ENCODE results near the gene CMIP.

CMIP gene

GRCh38 chr16:81478876-81479511, 34.4 kb downstream of the CMIP start:
- no peak for DNase-seq (ENCODE audit: low read depth, low spot score)

GRCh38 chr16:81480606-81481206, 36.1 kb downstream of the CMIP start:
- no peak for DNase-seq (ENCODE audit: low read depth, low spot score)

DNA sequence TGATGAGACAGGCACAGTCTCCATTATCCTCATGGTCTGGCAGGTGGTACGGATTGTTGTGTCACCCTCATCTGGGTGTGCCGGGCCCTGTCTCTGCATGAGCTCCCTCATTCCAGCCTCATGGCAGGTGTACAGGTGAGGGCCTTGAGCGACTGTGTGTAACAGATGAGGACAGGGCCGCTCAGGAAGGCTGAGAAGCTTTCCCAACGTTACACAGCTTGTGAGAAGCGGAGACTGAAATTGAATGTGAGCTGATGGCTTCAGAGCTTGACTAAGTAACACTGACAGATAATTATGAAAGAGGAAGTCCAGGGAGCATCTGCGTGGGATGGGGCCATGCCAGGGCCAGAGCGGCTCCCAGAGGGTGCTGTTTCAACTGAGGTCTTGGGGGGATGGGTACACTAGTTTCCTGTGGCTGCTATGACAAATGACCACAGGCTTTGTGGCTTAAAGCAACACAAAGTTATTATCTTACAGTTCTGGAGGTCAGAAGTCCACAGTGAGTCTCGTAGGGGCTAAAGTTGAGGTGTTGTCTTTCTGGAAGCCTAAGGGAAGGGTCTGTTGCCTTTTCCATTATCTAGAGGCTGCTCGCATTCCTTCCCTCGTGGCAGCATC, 36.7 kb downstream of the CMIP start:
- DNase-seq (ENCODE audit: low read depth, low spot score) = no peak

- no peak for DNase-seq (ENCODE audit: low read depth, low spot score)
Observed at GRCh38 chr16:81482329-81483063, 37.9 kb downstream of the CMIP start.

- no peak for DNase-seq (ENCODE audit: low read depth, low spot score)
Observed at GRCh38 chr16:81483064-81483969, 38.7 kb downstream of the CMIP start.

DNA sequence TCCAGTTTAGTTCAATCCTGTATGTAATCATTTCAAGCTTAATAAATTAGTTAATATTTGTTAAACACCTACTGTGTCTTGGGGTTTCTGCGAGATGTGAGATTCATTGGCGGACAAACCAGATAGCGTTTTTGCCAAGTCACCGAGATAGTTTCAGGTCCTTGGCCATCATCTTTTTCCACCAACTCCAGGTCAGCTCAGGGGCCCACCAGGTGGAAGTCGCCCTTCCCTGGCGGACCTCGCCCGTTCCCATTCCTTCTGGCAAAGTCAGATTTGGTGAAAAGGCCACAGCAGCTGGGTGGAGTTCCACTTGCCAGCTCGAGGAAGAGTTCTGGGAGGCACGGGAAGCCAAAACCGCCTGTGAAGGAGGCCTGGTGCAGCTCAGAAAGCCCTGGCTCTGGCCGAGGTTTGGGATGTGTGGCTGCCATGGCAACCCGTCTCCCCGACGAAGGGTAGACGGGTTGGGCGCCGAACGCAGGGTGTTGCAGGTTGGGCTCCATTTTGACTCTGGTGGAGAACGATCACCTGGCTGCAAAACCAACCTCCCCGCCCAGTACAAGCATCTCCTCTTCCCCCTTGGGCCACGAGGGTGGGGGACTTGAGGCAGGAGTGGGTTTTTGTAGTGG, 39.5 kb downstream of the CMIP start:
- DNase-seq (ENCODE audit: low read depth, low spot score) = no peak

- DNase-seq (ENCODE audit: low read depth, low spot score) = no peak
Observed at GRCh38 chr16:81484908-81485624, 40.5 kb downstream of the CMIP start.

DNA sequence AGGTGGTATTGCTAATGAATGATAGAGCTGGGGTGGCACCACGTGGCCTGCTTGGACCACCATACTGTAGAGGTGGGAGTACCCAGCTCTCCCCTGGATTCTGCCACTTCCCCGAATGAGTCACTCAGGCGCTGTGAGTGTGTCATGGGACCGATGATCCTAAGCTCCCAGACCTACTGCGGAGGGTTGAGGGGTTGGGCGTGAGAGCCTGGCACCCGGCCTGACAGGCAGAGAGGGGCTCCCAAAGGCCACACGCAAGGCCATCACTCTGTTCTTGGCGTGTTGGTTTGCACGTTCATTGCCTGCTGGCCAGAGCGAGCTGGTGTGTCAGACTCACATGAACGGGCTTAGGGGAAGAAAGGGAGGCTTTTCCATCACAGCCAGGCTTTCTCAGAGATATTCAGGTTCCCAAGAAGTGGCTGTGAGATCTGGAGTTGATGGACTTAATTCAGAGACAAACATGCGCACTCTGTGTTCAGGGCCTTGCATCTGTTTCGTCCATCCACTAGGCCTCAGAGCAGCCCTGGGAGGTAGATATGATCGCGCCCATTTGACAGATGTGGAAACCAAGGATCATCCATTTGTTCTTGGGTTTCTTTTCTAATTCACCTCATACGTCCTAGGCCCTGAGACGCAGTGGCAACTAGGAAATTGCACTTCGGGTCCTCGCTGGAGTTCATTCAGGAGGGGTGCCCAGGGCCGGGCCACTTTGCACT, 41.4 kb downstream of the CMIP start:
- no peak for DNase-seq (ENCODE audit: low read depth, low spot score)

DNA sequence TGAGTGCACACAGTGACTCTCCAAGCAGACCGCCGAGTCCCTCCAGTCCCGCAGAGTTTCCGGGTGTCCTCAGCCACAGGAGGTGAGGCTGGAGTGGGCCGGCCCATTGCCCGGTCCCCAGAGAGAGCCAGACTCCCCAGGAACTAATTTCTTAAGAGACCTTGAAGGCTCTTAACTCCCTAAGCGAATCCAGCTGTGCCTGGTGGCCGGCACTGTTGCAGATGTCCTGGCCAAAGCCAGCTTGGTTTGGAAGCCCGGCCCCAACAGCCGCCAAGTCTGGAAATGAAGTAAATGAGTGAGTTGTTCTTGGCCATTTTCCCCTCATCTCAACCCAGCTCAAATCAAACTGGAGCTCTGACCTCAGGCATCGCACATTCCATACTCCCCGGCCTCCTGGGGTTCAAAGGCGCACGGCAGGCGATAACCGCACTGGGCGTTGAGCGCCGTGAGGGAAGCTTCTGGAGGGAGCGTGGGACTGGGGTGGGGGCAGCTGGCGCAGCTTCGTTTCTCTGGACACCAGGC, 42.0 kb downstream of the CMIP start:
- no peak for DNase-seq (ENCODE audit: low read depth, low spot score)

DNA sequence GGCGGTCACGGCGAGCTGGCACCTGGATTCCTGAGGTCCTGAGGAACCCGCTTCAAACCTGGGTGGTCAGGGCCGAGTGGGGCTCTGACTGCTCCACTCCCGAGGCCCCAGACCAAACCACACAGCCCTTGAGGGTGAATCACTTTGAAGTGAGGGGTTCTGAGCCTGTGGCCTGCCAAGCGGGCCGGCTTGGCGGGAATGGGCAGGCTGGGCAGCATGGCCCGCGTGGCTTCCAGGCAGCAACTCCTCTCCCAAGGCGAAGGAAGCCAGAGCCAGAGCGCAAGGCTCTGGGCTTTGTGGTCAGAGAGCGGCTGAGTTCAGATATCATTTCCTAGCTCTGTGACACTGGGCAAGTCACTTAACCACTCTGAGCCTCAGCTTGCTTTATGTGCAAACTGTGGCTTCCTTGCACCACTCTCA, 42.7 kb downstream of the CMIP start:
- DNase-seq (ENCODE audit: low read depth, low spot score) = no peak

- no peak for DNase-seq (ENCODE audit: low read depth, low spot score)
Observed at GRCh38 chr16:81488687-81489411, 44.2 kb downstream of the CMIP start.

GRCh38 chr16:81489547-81490267, 45.1 kb downstream of the CMIP start:
- DNase-seq (ENCODE audit: low read depth, low spot score) = no peak

DNA sequence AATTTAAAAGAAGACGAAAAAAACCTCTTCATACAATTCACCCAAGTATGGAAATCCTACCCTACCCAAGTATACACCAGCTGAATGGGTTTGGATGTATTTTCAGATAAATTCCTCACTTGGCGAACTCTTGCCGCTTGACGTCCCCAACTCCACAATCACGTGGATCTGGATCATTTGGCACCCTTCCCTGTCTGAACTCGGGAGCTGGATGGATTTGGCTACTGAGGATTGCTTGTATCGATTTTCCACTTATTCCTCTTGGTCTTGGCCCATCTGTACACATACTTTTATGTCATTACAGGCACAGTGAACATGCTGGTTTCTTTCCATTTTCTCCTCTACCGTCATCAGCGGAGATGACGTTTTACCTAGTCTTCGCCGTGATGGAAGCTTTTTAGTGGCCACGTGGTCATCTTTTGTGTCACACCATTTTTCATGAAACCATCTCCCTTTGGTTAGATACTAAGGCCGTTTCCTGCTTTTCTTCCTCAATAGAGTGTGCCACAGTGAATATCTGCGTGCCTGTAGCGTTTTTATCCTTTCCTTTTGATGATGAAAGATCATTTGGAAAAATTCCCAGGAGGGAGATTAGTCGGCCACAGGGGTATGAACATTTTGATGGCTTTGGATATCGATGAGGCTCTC, 47.1 kb downstream of the CMIP start:
- DNase-seq (ENCODE audit: low read depth, low spot score) = no peak

GRCh38 chr16:81492311-81492761, 47.7 kb downstream of the CMIP start:
- no peak for DNase-seq (ENCODE audit: low read depth, low spot score)

- no peak for DNase-seq (ENCODE audit: low read depth, low spot score)
Observed at GRCh38 chr16:81492965-81493754, 48.6 kb downstream of the CMIP start.

GRCh38 chr16:81493755-81494433, 49.3 kb downstream of the CMIP start:
- no peak for DNase-seq (ENCODE audit: low read depth, low spot score)
